NCI-H524 (cell line): ENCODE data around the gene NDUFA12.
A peak's percentile ranks its signal among the peaks of the same experiment; 100 is the strongest.

Experiments
- DNase-seq, 2 experiments: peaks; one replicate each; lab custom pipeline; 2025; lab: John Stamatoyannopoulos, UW

The NDUFA12 gene

GRCh38 chr12:94980577-94980976, 22.9 kb downstream of the NDUFA12 start:
- peak in 1 of 2 experiments; percentile 3 for DNase-seq

- no peak for DNase-seq
Measured at GRCh38 chr12:94979941-94980340, 23.6 kb downstream of the NDUFA12 start.

DNA sequence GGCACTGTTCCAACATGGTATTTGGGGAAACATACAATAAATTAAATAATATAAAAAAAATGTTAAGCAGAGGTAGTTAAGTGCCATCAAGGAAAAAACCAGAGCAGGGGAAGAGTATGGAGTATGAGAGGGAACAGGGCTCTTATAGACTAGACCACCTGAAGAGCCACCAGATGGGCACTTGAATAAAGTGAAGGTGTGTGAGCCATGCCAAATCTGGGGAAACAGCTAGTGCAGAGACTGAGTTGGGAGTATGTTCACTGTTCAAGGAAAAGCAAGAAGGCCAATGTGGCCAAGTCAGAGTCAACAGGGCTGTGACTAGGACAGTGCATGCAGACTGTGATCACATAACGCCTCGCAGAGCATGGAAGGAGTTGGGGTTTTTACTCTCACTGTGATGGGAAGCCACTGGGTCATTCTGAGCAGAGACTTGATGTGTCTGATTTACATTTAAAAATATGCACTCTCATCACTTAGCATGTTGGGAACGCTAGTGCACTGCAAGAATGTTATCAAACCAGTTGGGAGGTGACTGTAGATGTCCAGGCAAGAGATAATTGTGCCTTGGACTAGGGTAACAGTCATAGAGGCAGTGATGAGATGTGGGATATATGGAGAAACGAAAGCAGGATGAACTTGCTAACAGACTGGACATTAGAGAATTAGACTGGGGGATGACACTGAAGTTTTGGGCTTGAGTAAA, 25.6 kb downstream of the NDUFA12 start:
- DNase-seq: peak; percentile 52 to 76

DNA sequence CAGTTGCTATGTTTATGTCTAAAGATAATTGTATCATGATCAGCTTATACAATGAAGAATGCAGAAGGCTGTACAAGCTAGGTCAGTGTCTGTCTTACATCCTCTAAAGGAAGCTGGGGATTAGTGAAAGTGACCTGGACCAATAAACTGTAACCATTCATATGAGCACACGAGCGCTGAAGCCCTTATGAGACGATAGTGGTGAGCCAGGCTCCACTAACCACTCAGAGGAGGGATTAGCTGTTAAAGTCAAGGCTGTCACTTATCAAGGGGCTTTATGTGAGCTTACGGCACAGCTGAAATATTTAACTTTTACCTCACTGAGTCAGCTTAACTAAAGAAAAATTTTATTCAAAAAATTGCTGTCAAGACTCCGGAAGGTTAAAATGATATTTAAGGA, 30.3 kb downstream of the NDUFA12 start:
- peak; percentile 68 to 86 for DNase-seq

DNA sequence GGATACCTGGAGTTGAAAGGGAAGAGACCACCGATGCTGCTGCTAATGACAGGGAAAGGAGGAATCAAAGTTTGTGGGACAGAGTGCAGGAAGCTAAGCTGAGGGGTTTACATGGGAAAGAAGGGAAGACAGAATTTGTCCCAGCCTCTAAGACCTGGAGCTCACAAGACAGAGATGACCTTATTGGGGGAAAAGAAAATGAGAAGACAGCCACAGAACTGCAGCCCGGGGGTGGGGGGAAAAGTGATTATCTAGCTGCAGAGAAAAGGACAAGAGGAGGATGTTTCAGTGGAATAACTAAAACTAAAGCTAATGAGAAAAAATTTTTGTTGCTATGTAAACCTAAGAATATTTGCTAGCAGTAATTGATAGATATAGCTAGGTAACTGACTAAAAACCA, 30.7 kb downstream of the NDUFA12 start:
- DNase-seq: no peak

GRCh38 chr12:94971923-94972322, 31.6 kb downstream of the NDUFA12 start:
- no peak for DNase-seq

- DNase-seq: no peak
Measured at GRCh38 chr12:94970560-94970959, 32.9 kb downstream of the NDUFA12 start.

GRCh38 chr12:94969424-94969823, 34.1 kb downstream of the NDUFA12 start:
- DNase-seq: no peak

DNA sequence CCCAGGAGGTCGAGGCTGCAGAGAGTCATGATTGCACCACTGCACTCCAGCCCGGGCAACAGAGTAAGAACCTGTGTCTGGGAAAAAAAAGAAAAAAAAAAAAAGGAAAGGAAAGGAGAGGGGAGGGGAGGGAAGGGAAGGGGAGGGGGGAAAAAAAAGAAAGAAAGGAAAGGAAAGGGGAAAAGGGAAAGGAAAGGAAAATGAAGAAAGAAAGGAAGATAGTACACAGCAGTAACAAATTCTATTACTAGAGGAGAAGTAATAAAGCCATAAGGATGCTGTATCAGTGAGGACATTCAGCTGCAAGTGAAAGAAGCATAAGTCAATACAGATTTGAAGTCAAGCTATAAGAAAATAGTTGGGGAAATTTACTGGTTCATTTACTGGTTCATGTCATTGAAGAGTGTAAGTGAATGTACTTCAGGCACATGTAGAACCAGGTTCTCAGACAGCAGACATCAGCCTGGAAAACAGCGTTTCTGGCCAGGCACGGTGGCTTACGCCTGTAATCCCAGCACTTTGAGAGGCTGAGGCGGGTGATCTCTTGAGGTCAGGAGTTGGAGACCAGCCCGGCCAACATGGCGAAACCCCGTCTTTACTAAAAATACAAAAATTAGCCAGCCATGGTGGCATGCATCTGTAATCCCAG, 37.4 kb downstream of the NDUFA12 start:
- DNase-seq: no peak

GRCh38 chr12:94963649-94964048, 39.8 kb downstream of the NDUFA12 start:
- DNase-seq: no peak

DNA sequence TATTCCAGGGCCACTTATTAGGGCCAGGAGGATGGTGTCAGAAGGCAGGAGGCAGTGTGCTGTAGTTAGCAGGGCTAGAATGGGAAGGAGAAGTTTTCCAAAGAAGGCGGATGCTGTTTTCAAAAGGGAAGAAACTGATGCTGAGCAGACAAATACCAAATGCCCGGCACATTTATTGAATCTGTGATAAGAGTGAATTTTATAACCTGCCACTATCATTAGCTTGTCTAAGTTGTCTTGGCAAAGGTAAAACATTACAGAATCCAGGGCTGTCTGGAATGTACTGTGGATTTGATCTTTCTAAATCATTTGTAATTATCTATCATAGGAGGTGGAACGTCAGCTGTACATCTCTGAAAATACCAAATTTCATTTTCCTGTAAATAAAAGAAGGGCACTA, 40.8 kb downstream of the NDUFA12 start:
- DNase-seq: no peak

GRCh38 chr12:94961911-94962310, 41.6 kb downstream of the NDUFA12 start:
- DNase-seq: no peak

DNA sequence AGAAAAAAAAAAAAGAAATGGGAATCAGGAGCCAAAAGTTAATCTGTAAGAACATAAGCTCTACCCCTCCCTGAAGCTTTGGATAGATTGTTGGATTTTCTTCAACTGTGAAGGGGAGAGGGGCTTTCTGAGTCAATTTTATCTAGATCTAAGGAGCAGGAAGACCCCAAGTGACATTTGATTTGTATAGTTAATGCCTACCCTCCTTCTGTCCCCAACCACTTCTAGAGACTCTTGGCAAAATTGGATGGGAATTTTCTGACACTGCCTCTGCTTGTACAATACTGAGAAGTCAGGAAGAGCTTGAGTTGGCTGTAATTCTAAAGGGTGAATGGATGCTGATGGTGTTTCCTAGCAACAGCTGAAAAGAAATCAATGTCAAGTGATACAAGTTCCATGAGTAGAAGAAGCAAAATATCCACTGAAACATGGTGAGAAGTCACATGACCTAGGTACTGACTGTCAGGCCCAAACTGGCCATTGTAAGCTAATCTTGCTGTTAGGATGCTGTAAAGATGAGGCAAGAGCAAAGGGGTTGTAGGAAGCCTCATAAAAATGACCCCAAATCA, 42.2 kb downstream of the NDUFA12 start:
- DNase-seq: no peak

DNA sequence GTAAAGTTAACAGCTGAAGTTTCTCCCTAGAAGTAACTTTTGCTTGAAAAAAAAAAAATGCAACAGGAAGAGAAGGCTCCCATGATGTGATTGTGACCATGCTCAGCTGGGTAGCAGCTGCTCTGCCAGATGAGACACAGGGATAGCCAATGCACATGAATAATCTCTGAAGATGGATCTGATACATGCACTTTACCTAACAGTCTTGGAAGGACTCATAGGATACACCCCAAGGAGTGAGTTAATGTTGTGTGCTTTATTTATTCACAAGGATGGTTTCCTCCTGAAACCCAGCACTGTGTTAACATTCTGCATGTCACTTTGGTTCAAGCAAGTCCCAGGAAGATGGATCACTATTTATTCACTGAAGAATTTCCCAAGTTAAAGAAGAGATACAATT, 46.5 kb downstream of the NDUFA12 start:
- no peak for DNase-seq

- DNase-seq: no peak
Measured at GRCh38 chr12:94954948-94955592, 48.4 kb downstream of the NDUFA12 start.

DNA sequence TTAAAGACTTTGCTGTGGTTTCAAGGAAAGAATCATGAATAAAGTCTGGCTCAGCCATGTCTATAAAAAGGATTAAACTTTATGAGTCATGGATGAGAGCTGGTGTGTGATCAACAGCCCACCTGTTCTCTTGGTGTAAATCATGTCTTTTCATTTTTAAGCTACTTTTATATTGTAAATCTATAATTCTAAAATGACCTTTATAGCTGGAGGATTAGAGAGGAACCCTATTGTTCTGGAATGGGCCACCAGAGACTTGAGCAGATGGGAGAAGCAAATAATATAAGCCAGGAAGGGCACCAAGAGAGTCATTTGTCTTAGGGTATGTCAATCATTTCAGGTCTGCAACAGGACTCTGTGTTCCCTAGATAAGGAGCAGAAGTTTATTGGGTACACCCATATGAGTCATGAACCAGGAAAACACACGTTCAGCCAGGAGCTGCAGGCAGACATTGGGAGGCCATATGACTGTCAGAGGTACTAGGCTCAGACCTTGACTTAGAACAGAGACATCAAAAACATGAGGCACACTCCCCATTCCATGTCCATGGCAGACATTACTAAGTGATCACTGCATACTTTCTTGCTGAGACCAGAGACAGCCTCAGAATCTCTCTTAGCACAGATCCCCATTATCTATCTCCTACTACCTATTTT, 49.3 kb downstream of the NDUFA12 start:
- DNase-seq: peak; percentile 28 to 69

DNA sequence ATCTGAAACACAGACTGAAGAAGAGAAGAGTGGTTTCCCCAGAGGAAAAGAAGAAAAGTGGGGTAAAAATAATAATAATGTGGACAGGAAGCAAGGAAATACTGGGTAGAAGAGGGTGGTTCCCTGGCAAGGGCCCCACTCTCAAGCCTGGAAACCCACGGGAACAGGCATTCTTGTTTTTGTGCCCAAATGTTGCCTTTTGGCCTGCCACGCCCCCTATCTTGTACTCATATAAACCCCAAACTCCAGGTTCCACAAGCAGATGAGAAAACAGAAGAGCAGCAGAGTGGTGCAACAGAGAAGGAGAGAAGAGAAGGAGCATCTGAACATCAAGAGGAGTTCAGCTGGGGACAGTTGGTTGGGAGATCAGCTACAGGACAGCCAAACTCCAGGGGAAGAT, 51.2 kb downstream of the NDUFA12 start:
- no peak for DNase-seq

GRCh38 chr12:94951071-94951934, 52.2 kb downstream of the NDUFA12 start:
- no peak for DNase-seq

GRCh38 chr12:94948232-94948810, 55.2 kb downstream of the NDUFA12 start:
- no peak for DNase-seq

DNA sequence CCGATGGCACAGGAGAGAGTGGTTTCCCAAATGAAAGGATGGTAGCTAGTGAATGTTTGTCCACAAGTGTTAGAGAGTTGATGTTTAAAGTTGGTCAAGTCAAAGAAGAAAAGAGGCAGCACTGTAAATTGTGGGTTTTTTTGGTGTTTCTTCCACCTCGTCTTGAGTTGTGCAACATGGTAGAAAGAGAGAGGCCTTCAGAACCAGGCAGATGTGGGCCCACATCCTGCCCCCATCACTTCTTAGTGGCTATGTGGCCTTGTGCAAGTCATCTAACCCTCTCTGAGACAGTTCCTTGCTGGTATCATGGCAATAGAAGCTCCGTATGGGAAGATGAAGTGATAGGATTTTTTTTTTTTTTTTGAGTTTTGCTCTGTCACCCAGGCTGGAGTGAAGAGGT, 60.8 kb downstream of the NDUFA12 start:
- no peak for DNase-seq

DNA sequence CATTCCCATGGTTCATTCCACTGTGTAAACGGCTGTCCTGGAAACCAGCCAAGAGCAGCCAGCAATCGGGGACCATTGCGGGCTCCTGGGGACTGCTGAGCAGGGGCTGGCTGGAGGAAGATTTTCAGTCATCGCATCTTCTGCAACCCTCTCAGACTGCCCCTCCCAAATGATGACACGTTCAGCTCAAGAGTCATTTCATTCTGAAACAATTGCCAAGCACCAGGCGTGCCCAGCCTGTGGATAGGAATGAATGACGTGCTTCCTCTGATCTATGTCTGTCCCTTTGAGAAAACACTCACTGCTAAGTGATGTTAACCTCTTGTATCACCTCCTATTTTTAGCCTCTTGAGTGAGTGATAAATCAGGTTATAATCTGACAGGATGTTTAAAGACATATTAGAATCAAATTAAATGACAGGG, 62.0 kb downstream of the NDUFA12 start:
- no peak for DNase-seq
